ENCODE results near the gene LPCAT3. TPM values are rescaled to one million over a fixed set of nuclear protein-coding genes. Genes with fewer than 3 reads are reported as not detected.

The LPCAT3 gene
- total RNA-seq, 1 donor from 2014 or later = 42.0 TPM

- peak overlapping the region; percentile 35 to 52 for H3K4me3 ChIP-seq
- no peaks in the 10 kb centered on the region for H3K9me3 ChIP-seq
- H3K4me1 ChIP-seq = peaks cover 29% of the 10 kb centered on the region
- peak overlapping the region; percentile 87 for H3K27ac ChIP-seq
- H3K36me3 ChIP-seq = peaks cover 0 to 24% of the 10 kb centered on the region in 2 donors
- intact Hi-C loops (cut with DNase I) = no loop called here
- H3K27me3 ChIP-seq = no peaks in the 10 kb centered on the region
- TF ChIP-seq CTCF (IDR thresholded peaks at IDR 0.05) = no peak
- TF ChIP-seq POLR2A (IDR thresholded peaks at IDR 0.05) = no peak
- TF ChIP-seq POLR2AphosphoS5 (IDR thresholded peaks at IDR 0.05; ENCODE audit: insufficient read depth in 1 of 2, low read depth in 1 of 2) = no peak
- no peak for DNase-seq (ENCODE audit: extremely low spot score in 2 of 2)
Observed at GRCh38 chr12:6962285-6963015, 55.8 kb downstream of the LPCAT3 start.

GRCh38 chr12:6961695-6962284 lies 56.5 kb downstream of the LPCAT3 start:
- peak overlapping the region; percentile 87 for H3K27ac ChIP-seq
- DNase-seq (ENCODE audit: extremely low spot score in 2 of 2) = no peak
- peaks cover 29% of the 10 kb centered on the region for H3K4me1 ChIP-seq
- intact Hi-C loops (cut with DNase I) = no loop called here
- H3K4me3 ChIP-seq = peak overlapping the region; percentile 35 to 52
- TF ChIP-seq POLR2AphosphoS5 (IDR thresholded peaks at IDR 0.05; ENCODE audit: insufficient read depth in 1 of 2, low read depth in 1 of 2) (no peak), CTCF (IDR thresholded peaks at IDR 0.05) (no peak), POLR2A (IDR thresholded peaks at IDR 0.05) (no peak)
- H3K36me3 ChIP-seq = peaks cover 0 to 17% of the 10 kb centered on the region in 2 donors
- no peaks in the 10 kb centered on the region for H3K27me3 ChIP-seq
- H3K9me3 ChIP-seq = no peaks in the 10 kb centered on the region

- Histone ChIP-seq H3K4me3 (peak overlapping the region; percentile 35 to 52), H3K9me3 (no peaks in the 10 kb centered on the region), H3K4me1 (peaks cover 29% of the 10 kb centered on the region), H3K36me3 (peaks cover 0 to 12% of the 10 kb centered on the region in 2 donors), H3K27me3 (no peaks in the 10 kb centered on the region), H3K27ac (peak overlapping the region; percentile 87)
- DNase-seq (ENCODE audit: extremely low spot score in 2 of 2) = no peak
- TF ChIP-seq CTCF (IDR thresholded peaks at IDR 0.05) = no peak
- TF ChIP-seq POLR2A (IDR thresholded peaks at IDR 0.05) = peak in 1 of 2 donors; percentile 6
- peak in 1 of 2 donors; percentile 70 for TF ChIP-seq POLR2AphosphoS5 (IDR thresholded peaks at IDR 0.05; ENCODE audit: insufficient read depth in 1 of 2, low read depth in 1 of 2)
- intact Hi-C loops (cut with DNase I) = no loop called here
Observed at GRCh38 chr12:6961278-6961694, 57.0 kb downstream of the LPCAT3 start.

GRCh38 chr12:6960593-6961277 lies 57.5 kb downstream of the LPCAT3 start:
- no peaks in the 10 kb centered on the region for H3K9me3 ChIP-seq
- peak overlapping the region; percentile 35 to 52 for H3K4me3 ChIP-seq
- H3K4me1 ChIP-seq = peaks cover 29% of the 10 kb centered on the region
- H3K27ac ChIP-seq = peak overlapping the region; percentile 87
- no peak for DNase-seq (ENCODE audit: extremely low spot score in 2 of 2)
- intact Hi-C loops (cut with DNase I) = no loop called here
- no peaks in the 10 kb centered on the region for H3K27me3 ChIP-seq
- peaks cover 0 to 6% of the 10 kb centered on the region in 2 donors for H3K36me3 ChIP-seq
- no peak for TF ChIP-seq CTCF (IDR thresholded peaks at IDR 0.05)
- no peak for TF ChIP-seq POLR2AphosphoS5 (IDR thresholded peaks at IDR 0.05; ENCODE audit: insufficient read depth in 1 of 2, low read depth in 1 of 2)
- TF ChIP-seq POLR2A (IDR thresholded peaks at IDR 0.05) = no peak
